ENCODE measurements around the gene HSPB7. TPM values are rescaled to one million over a fixed set of nuclear protein-coding genes. Genes with fewer than 3 reads are reported as not detected.
"Not testable (repeated sequence)": the region's sequence is repeated elsewhere in the genome, so short reads cannot be mapped to it uniquely, and the experiment has no call there.

HSPB7 gene
- total RNA-seq, 3 donors from 2014 or later (not counting 1 experiment from before 2014, with no cell fraction given): not detected

- Mint-ChIP-seq H3K36me3 (no peaks in the 10 kb centered on the region), H3K9me3 (no peaks in the 10 kb centered on the region), H3K4me1 (peaks cover 0 to 8% of the 10 kb centered on the region in 2 donors), H3K27me3 (ENCODE audit: low read depth in 2 of 2) (peaks cover 0 to 10% of the 10 kb centered on the region in 2 donors), H3K27ac (no peak overlapping the region), H3K4me3 (no peak overlapping the region)
- Histone ChIP-seq H3K27ac (ENCODE audit: low read length) (no peak overlapping the region), H3K4me3 (ENCODE audit: low read length) (no peak overlapping the region), H3K4me1 (ENCODE audit: control insufficient read depth, insufficient read depth, low read length) (peaks cover 9% of the 10 kb centered on the region), H3K36me3 (ENCODE audit: control insufficient read depth, insufficient read depth, low read length) (no peaks in the 10 kb centered on the region), H3K27me3 (ENCODE audit: control insufficient read depth, insufficient read depth, low read length) (peaks cover 3% of the 10 kb centered on the region), H3K9me3 (ENCODE audit: control insufficient read depth, insufficient read depth, low read length) (no peaks in the 10 kb centered on the region)
- DNase-seq: no peak
- intact Hi-C loops (cut with micrococcal nuclease): no loop called here
- 56% methylated on average over 7 of the region's 8 CpGs for WGBS (ENCODE audit: insufficient coverage)
- TF ChIP-seq CTCF (IDR thresholded peaks at IDR 0.05): no peak
- no peak for ATAC-seq
Observed at GRCh38 chr1:16053781-16054502, 36.1 kb upstream of the HSPB7 start.

GRCh38 chr1:16051949-16052348 is 34.1 kb upstream of the HSPB7 start:
- peaks cover 17% of the 10 kb centered on the region for H3K4me1 ChIP-seq (ENCODE audit: control insufficient read depth, insufficient read depth, low read length)
- ATAC-seq; H3K4me3 Mint-ChIP-seq; H3K36me3 Mint-ChIP-seq; H3K27me3 ChIP-seq (ENCODE audit: control insufficient read depth, insufficient read depth, low read length); H3K9me3 Mint-ChIP-seq; H3K9me3 ChIP-seq (ENCODE audit: control insufficient read depth, insufficient read depth, low read length); H3K27ac ChIP-seq (ENCODE audit: low read length); H3K27ac Mint-ChIP-seq; H3K36me3 ChIP-seq (ENCODE audit: control insufficient read depth, insufficient read depth, low read length); DNase-seq; intact Hi-C loops (cut with micrococcal nuclease); H3K4me3 ChIP-seq (ENCODE audit: low read length): not testable (repeated sequence)
- Mint-ChIP-seq H3K4me1 (peaks cover 0 to 12% of the 10 kb centered on the region in 2 donors), H3K27me3 (ENCODE audit: low read depth in 2 of 2) (peaks cover 0 to 10% of the 10 kb centered on the region in 2 donors)
- WGBS (ENCODE audit: insufficient coverage): 89% methylated on average over 12 of the region's 12 CpGs

- Histone ChIP-seq H3K27ac (ENCODE audit: low read length) (no peak overlapping the region), H3K4me3 (ENCODE audit: low read length) (no peak overlapping the region), H3K27me3 (ENCODE audit: control insufficient read depth, insufficient read depth, low read length) (peaks cover 3% of the 10 kb centered on the region), H3K4me1 (ENCODE audit: control insufficient read depth, insufficient read depth, low read length) (peaks cover 14% of the 10 kb centered on the region), H3K9me3 (ENCODE audit: control insufficient read depth, insufficient read depth, low read length) (no peaks in the 10 kb centered on the region), H3K36me3 (ENCODE audit: control insufficient read depth, insufficient read depth, low read length) (no peaks in the 10 kb centered on the region)
- 89% methylated on average over 3 of the region's 3 CpGs for WGBS (ENCODE audit: insufficient coverage)
- Mint-ChIP-seq H3K4me1 (peaks cover 0 to 12% of the 10 kb centered on the region in 2 donors), H3K36me3 (no peaks in the 10 kb centered on the region), H3K4me3 (no peak overlapping the region), H3K27ac (no peak overlapping the region), H3K9me3 (no peaks in the 10 kb centered on the region), H3K27me3 (ENCODE audit: low read depth in 2 of 2) (peaks cover 0 to 10% of the 10 kb centered on the region in 2 donors)
- intact Hi-C loops (cut with micrococcal nuclease): no loop called here
- no peak for TF ChIP-seq CTCF (IDR thresholded peaks at IDR 0.05)
- ATAC-seq (no peak), DNase-seq (no peak)
Observed at GRCh38 chr1:16051039-16051438, 33.2 kb upstream of the HSPB7 start.

DNA sequence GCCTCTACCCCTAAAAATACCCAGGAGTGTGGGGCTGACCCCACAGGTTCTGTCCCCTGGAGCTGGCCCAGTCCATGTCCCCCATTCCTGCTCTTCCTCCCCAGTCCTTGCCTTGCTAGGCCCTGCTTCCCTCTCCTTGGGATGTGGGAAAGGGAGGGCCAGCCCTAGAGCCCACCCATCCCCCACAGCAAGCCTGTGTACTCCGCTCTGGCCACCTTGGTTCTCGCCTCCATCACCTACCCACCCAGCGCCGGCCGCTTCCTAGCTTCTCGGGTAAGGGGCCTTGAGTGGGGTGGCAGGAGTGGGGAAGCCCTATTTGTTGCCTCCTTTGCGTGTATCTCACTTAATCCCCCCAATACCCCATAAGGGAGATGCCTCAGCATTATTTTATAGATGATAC is 32.5 kb upstream of the HSPB7 start:
- H3K27me3 Mint-ChIP-seq (ENCODE audit: low read depth in 2 of 2): peaks cover 0 to 10% of the 10 kb centered on the region in 2 donors
- no peaks in the 10 kb centered on the region for H3K36me3 Mint-ChIP-seq
- intact Hi-C loops (cut with micrococcal nuclease): no loop called here
- H3K27me3 ChIP-seq (ENCODE audit: control insufficient read depth, insufficient read depth, low read length): peaks cover 3% of the 10 kb centered on the region
- H3K9me3 Mint-ChIP-seq: no peaks in the 10 kb centered on the region
- no peak overlapping the region for H3K27ac Mint-ChIP-seq
- peaks cover 0 to 12% of the 10 kb centered on the region in 2 donors for H3K4me1 Mint-ChIP-seq
- no peak overlapping the region for H3K4me3 ChIP-seq (ENCODE audit: low read length)
- peaks cover 11% of the 10 kb centered on the region for H3K4me1 ChIP-seq (ENCODE audit: control insufficient read depth, insufficient read depth, low read length)
- TF ChIP-seq CTCF (IDR thresholded peaks at IDR 0.05): no peak
- DNase-seq: no peak
- ATAC-seq: no peak
- no peaks in the 10 kb centered on the region for H3K9me3 ChIP-seq (ENCODE audit: control insufficient read depth, insufficient read depth, low read length)
- no peak overlapping the region for H3K27ac ChIP-seq (ENCODE audit: low read length)
- H3K4me3 Mint-ChIP-seq: no peak overlapping the region
- WGBS (ENCODE audit: insufficient coverage): no CpG with 5 or more reads among the region's 7 CpGs
- H3K36me3 ChIP-seq (ENCODE audit: control insufficient read depth, insufficient read depth, low read length): no peaks in the 10 kb centered on the region
